Calu3 (cell line): Measurements from ENCODE around the gene CRB2. TPM values are rescaled to one million over a fixed set of nuclear protein-coding genes. Genes with fewer than 3 reads are reported as not detected.

Experiments used
- BruUV-seq: library from RNA; stranded (reverse); fragments of 400-500 nt; replicated peaks from 2 replicates; lab custom pipeline; 2021; lab: Mats Ljungman, UMichigan
- CTCF ChIA-PET: fragments of 300-600 bp; sonication (Branson Sonifier 250); formaldehyde crosslinking; loops from one replicate; lab custom pipeline; 2022; ENCODE audit warnings: antibody characterized with exemption; lab: Charles Lee
- DNase-seq: peaks from one replicate; pipeline ENCODE4 v3.0.0; 2022
- H3K27ac Mint-ChIP-seq: one replicate; pipeline ENCODE4 v1.8.0; 2022; ENCODE audit warnings: mixed read lengths; ENCODE audit not compliant: unreplicated experiment
- H3K27me3 Mint-ChIP-seq: one replicate; pipeline ENCODE4 v1.8.0; 2022; ENCODE audit warnings: mixed read lengths; ENCODE audit not compliant: unreplicated experiment
- H3K36me3 Mint-ChIP-seq: one replicate; pipeline ENCODE4 v1.8.0; 2022; ENCODE audit warnings: mild to moderate bottlenecking, moderate library complexity, mixed read lengths; ENCODE audit not compliant: insufficient read depth, unreplicated experiment
- H3K4me1 Mint-ChIP-seq: one replicate; pipeline ENCODE4 v1.8.0; 2022; ENCODE audit warnings: mild to moderate bottlenecking, low read depth, mixed read lengths; ENCODE audit not compliant: unreplicated experiment
- H3K4me3 Mint-ChIP-seq: one replicate; pipeline ENCODE4 v1.8.0; 2022; ENCODE audit warnings: mild to moderate bottlenecking, low read depth, moderate library complexity, mixed read lengths; ENCODE audit not compliant: unreplicated experiment
- H3K9me3 Mint-ChIP-seq: one replicate; pipeline ENCODE4 v1.8.0; 2022; ENCODE audit warnings: low read depth, mixed read lengths; ENCODE audit not compliant: unreplicated experiment
- intact Hi-C: fragments of 100-400 bp; cut with micrococcal nuclease; formaldehyde crosslinking; loops from one replicate; pipeline ENCODE4 v1.10.0; 2022; ENCODE audit not compliant: unreplicated experiment
- microRNA-seq: library from miRNA; unstranded; fragments of <30 nt; microRNA quantifications from one replicate; pipeline ENCODE4 v1.2.0, GENCODE V29; 2022
- total RNA-seq: library from RNA; stranded (reverse); gene quantifications from 2 replicates; pipeline ENCODE4 v1.2.3, GENCODE V29; 2022
- TF ChIP-seq, protein P1 (sequence below): fragments of 200-600 bp; IDR thresholded peaks from one replicate; pipeline ENCODE4 v1.8.0; 2022; ENCODE audit warnings: antibody characterized with exemption; ENCODE audit not compliant: unreplicated experiment

CRB2 gene
- total RNA-seq, 1 experiment from 2014 or later, result not detected

DNA sequence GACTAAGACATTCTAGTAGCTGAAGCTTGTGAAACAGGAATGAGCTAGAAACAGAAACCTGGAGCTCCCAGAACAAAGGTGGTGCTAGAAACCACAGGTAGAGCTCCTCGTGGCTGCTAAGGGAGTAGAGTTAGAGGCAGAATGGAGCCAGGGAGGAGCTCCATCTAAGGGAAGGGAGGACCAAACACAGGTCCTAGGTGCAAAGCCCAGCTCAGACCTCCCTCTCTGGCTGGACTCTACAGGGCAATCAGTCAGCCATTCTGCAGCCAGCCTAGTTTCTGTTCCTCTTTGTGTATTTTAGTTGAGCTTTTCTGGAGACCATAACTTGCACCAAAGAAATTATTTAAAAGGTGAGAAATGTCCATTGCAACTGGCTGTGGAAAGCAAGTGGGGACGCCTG lies 70.4 kb downstream of the CRB2 start:
- TF ChIP-seq, protein P1, sequence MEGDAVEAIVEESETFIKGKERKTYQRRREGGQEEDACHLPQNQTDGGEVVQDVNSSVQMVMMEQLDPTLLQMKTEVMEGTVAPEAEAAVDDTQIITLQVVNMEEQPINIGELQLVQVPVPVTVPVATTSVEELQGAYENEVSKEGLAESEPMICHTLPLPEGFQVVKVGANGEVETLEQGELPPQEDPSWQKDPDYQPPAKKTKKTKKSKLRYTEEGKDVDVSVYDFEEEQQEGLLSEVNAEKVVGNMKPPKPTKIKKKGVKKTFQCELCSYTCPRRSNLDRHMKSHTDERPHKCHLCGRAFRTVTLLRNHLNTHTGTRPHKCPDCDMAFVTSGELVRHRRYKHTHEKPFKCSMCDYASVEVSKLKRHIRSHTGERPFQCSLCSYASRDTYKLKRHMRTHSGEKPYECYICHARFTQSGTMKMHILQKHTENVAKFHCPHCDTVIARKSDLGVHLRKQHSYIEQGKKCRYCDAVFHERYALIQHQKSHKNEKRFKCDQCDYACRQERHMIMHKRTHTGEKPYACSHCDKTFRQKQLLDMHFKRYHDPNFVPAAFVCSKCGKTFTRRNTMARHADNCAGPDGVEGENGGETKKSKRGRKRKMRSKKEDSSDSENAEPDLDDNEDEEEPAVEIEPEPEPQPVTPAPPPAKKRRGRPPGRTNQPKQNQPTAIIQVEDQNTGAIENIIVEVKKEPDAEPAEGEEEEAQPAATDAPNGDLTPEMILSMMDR, result no peak
- no peak for DNase-seq
- H3K27me3 Mint-ChIP-seq, result no peaks in the 10 kb centered on the region
- peaks cover 8% of the 10 kb centered on the region for H3K4me1 Mint-ChIP-seq
- no TSS peak for BruUV-seq
- H3K36me3 Mint-ChIP-seq, result peaks cover 6% of the 10 kb centered on the region
- H3K9me3 Mint-ChIP-seq, result no peaks in the 10 kb centered on the region
- H3K4me3 Mint-ChIP-seq, result no peak overlapping the region
- H3K27ac Mint-ChIP-seq, result no peak overlapping the region
- CTCF ChIA-PET, result no interaction called here
- intact Hi-C loops, result no loop called here

Small RNA genes within 50 kb of the gene (microRNA-seq; reads per million reads assigned to microRNA genes)
- gene MIR601, result not detected

Other genes starting within 250 kb of the CRB2 start
- gene STRBP, start 87.6 kb upstream of the CRB2 start, total RNA-seq, result 23.3 and 27.3 TPM in 2 replicates